Activated CD4-positive, CD25-positive, alpha-beta regulatory T cell treated with anti-CD3 and anti-CD28 coated beads, Interleukin-2, amount 50 U/mL, for 72 hours (primary cell): ENCODE data around the gene N4BP2L2.

Experiments used
- DNase-seq: peaks from one replicate; pipeline ENCODE4 v3.0.0; 2021

Gene N4BP2L2

DNA sequence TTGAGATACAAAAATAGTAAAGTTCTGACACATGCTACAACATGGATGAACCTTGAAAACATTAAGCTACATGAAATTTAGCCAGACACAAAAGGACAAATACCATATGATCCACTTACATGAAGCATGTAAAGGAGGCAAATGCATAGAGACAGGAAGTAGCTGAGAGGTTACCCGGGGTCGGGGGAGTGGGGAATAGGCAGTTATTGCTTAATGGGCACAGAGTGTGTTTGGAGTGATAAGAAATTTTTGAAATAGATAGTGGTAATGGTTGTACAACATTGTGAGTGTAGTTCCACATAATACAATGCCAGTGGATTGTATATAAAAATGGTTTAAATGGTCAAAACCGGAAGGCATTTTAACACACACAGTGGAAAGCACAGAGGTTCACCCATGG is 115.0 kb downstream of the N4BP2L2 start:
- no peak for DNase-seq

DNA sequence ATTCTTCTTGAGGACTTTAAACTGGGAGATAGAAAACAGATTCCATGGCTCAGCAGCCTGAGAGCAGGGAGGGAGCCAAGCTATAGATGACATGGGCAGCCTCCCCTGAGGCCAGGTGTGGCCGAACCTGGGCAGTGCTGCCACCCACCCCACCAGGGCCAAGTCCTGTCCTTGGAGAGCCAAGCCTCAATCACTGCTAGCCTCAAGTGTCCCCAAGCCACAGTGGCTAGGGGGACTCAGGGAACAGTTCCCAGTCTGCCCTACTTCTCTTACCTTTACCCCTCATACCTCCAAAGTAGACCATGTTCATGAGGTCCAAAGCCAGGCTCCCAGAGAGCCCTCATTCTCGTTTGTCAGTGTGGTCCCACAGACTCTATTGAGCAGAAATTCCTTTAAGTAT is 118.7 kb downstream of the N4BP2L2 start:
- DNase-seq, result no peak

DNA sequence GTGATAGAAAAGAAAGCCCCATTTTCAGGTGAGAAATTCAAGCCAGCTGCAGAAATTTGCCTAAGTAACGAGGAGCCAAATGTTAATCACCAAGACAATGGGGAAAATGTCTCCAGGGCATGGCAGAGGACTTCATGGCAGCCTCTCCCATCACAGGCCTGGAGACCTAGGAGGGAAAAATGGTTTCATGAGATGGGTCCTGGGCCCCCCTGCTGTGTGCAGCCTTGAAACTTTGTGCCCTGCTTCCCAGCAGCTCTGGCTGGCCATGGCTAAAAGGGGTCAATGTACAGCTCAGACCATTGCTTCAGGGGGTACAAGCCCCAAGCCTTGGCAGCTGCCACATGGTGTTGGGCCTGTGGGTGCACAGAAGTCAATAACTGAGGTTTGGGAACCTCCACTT is 120.6 kb downstream of the N4BP2L2 start:
- no peak for DNase-seq

DNA sequence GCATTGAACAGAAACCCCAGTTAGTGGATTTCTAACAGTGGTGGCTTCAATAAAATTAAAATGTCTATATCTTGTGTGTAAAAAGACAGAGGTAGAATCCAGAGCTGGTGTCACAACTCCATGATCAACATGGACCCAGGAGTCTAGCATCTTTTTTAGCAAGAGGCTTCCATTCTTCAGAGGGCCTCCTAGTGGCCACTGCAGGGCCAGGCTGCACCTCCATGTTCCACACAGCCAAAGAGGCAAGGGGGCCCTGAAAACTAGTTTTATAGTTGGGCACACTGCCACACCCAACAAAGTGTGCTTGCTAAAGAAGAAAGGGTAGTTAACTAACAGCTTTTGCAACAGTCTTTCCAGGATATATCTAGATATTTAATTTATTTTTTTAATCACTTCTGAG is 123.6 kb downstream of the N4BP2L2 start:
- no peak for DNase-seq

DNA sequence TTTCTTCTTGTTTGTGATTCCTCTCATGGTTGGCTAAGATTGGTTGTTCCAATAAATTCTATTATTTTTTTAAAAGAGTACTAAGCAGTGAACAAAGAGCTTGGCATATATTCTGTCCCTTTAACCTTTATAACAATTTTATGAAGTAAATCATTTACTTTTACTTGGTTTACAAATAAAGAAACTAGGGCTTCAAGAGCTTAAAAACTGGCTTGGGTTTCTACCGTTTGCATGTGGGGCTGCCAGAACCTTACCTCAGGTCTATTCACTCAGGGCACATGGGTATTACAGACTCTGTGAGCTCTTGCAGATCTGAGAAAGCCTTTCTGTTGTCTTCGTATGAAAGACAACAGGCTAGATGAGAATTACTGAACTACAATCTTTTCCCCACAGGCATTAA is 124.0 kb downstream of the N4BP2L2 start:
- DNase-seq, result no peak

DNA sequence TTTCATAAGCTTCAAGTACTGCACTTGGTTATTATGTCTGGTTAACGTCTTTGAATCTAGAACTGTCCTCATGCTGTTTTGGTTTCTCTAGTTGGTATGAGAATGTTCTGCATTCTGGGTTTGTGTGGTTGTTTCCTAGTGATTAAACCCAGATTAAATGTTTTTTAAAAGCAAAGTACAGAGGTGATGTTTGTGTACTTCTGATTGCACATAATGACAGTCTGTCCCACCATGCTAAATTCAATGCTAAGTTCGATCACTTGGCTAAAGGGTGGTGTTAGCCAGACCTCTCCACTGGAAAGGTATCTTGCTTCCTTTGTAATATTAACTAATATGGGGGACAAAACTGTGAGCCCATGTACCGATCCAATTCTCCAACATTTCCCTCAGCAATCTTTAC is 125.3 kb downstream of the N4BP2L2 start:
- DNase-seq, result no peak

DNA sequence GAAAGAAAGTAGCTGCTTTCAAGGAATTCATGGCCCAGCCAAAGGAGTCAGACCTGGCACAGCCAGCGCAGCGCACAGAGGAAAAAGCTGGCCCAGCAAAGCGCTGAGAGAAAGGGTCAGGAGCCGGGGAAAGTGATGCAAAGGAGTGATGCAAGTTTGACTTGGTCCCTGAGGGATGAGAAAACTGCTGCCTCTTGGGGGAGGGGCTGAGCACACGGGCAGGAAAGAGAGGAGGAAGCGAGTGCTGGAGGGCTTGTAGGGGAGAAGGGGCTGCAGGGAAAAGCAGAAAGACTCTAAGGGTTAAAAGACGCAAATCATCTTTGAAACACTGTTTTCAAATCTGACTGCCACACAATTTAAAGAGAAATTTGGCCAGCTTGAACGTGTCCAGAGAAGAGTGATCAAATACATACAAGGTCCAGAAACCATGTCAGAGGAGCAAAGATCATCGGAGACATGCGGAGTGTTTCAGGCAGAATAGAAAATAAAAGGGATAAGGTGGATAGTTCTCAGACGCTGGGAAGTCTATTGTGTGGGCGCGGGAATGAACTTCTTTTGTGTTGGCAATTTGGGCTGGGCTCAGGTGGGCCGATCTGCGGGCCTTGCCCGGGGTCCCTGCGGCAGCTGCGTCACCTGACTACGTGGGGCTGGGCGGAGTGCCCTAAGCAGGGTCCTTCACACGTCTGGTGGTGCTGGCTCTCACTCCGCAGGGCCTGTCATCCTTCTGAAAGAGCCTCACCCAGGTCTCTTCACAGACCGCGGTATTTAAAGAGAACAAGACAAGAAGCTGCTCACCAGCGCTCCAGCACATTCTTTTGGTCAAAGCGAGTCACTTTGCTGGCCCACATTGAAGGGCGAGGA is 128.8 kb downstream of the N4BP2L2 start:
- no peak for DNase-seq

DNA sequence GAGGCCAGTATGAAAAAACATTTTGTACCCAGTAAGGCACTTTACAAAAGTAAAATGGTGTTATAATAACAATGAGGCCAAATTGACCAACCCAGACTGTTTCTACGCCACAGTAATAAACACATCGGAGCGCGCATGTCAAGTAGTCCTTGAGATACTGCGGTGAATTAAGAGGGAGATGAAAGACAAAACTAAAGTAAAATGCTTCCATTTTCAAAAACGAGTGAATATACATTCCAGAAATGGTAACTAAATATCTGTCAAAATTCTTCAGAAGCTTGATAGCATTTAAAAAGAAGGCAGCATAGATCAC is 129.6 kb downstream of the N4BP2L2 start:
- no peak for DNase-seq

DNA sequence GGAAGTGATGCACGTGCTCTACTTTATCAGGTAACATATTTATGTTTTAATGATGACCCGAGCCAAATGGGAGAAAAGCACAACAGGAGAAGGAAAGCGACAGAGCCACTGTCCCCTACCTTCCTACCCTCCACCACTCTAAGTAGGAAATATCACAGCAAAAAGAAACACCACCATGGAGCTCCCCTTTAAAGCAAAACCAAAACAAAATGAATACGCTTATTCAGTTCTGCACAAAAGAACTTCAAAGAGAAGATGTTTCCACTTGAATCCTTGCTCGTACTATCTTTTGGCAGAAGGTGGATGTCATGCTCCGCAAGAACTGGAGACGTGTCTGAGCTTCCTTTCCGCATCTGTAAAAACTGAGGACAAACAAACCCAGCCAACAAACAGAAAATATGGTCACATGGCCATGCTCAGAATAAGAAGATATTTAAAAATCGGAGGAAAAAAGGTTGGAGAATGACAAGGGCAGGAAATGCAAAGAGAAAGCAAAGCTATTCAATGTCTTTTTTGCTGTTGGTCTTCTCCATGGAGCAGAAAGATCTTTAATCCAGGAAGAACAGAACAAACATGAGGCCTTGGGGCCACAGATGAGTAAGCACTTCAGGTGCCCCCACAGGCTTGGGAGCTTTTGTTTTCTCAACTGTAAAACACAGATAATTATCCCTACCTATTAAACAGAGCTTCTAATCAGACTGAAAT is 130.1 kb downstream of the N4BP2L2 start:
- DNase-seq, result no peak

DNA sequence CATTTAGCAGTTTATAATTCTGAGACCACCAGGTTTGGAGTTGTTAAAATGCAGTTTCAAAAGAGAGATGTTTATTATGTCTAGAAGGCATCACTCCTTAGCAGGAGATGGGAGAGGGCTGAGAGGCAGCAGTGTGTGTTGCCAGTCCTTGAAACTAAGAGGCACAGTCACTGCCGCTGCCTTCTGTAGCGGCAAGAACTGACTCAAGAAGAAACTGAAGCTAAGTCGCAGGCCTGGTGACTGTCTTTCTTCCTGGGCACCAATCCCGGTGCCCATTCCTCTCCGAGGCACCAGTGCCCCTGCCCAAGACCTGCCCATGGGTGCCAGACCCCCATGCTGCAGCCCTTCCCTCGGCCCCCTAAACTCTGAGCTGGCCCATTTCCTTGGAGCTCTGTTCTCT is 130.7 kb downstream of the N4BP2L2 start:
- no peak for DNase-seq

DNA sequence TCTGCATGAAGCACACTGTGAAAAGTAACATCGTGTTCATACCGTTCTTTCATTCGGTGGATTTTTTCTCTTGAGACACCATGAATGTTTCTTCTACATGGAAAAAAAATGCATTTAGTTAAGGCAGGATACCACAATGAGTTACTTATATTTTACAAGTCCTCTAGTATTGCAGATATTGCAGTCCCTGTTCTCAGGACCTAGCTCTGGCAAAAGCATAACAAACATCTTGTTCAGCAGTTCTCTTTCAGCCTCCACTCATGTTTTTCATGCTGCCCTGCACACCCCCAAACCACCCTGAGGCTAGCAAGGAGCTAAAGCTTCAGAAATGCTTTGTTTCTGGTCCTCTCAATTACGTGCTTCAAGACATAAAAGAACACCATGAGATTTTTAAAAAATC is 135.5 kb downstream of the N4BP2L2 start:
- DNase-seq, result no peak

DNA sequence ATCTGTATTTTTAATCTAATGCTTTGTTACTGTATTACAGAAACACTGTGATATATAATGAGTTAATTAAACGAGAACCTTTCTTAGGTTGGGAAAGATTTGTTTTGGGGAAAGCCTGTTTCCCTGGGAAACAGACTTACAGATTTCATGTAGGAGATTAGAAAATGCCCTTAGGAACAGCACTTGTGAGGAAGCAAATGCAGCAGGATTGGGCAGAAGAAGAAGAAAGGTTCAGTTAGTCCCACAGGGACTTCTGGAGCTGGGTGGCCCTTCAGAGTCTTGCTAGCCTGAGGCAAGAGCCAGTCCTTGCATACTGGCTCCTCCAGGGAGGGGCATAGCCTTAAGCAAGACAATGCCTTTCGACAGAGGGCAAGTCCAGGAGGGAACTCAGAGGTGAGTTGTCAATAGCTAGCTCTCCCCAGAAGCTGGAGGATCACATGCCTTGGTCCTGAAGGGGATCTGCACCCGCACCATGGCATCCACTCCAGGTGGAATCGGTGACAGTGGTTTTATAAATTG is 147.4 kb downstream of the N4BP2L2 start:
- DNase-seq, result no peak

DNA sequence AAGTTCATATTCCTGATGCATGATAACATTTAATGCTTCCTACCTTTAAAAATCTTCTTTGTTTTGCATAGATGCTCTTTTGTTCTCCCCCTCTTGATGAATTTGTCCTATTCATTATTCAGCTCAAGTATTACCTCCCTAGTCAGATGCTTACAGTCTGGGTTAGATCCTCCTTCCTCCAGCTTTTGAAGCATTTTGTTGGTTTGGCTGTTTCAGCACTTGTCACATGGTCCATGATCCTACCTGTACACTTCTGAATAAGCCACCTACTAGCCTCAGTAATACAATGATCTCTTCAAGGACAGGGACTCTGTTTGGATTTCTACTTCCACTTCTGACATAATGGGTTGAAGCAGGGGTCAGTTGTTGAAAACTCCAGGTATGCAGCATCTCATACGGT is 148.1 kb downstream of the N4BP2L2 start:
- no peak for DNase-seq

DNA sequence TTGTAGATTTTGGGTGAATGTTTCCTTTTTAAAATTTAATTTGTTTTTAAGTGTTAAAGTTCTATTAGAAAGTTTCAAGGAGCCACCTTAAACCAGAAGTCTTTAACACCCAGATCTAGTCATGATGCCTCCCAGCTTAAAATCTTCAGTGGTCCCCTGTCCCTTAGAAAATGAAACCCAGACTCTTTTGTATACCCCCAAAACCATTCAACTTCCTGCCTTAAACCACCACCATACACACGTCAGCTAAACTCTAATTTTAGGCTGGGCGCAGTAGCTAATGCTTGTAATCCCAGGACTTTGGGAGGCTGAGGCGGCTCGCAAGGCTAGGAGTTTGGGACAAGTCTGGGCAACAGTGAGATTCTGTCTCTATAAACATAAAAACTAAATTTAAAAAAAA is 148.5 kb downstream of the N4BP2L2 start:
- DNase-seq, result no peak

DNA sequence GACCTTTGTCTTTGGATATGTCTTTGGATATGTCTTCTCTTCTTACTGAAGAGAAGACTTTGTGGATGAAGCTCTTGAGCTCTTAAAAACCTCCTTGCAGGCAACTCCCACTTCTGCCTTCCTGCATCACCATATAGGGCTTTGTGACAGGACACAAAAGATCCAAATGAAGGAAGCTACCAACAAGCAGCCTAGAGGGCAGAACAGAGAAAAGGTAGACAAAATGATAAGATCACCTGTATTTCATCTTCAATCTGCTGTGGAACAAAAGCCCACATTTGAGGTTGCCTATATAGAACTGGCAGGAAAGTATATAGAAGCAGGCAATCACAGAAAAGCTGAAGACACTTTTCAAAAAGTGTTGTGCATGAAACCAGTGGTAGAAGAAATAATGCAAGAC is 153.2 kb downstream of the N4BP2L2 start:
- DNase-seq, result no peak

DNA sequence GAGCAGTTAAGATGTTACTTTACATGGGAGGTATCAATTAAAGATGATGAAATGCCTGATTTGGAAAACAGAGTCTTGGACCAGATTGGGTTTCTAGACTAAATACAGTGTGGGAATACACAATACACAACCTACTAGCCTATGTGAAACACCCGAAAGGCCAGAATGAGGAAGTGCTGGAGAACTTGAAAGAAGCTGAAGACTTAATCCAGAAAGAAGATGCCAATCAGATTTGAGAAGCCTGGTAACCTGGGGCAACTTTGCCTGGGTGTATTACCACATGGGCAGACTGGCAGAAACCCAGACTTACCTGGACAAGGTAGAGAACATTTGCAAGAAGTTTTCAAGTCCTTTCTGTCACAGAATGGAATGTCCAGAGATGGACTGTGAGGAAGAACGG is 153.9 kb downstream of the N4BP2L2 start:
- no peak for DNase-seq

DNA sequence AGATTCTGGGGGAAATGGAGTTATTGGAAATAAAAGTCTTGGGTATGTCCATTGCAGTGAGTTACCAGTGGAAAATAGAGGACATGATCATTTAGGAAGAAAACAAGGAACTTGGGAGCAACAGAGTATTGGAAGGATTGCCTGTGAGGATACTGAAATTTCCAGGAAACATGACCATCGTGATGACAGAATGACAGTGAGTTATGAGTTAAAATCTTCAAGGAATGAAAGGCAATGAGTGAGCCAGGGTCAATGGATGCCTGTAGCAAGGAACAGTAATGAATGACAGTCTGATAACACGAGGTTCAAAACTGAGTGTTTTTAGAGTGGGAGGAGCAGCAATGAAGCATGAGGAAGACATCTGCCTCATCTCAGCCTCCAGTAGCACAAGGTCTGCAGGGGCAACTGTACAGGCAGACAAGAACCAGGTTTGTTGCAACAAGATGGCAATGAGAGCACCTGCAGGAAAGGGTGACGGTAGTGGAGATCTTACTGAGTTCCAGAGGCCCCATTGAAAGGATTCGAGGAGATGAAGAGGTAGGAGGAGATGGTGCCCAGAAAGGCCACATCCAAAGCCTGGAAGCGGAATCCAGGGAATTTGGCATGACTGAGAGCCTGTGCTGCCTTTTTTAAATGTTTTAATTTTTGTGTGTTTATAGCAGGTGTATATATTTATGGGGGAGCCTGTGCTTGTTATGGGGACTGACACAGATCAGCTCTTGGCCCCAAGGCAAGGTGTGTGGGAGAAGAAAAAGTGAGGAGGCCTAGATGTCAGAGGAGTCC is 154.6 kb downstream of the N4BP2L2 start:
- DNase-seq, result no peak
